SK-N-MC (cell line): ENCODE data around the gene PET100.

Experiments used
- EZH2 ChIP-seq: fragments of 200-600 bp; sonication (generic); IDR thresholded peaks from one replicate; pipeline ENCODE4 v1.6.1; 2017; ENCODE audit warnings: antibody characterized with exemption
- POLR2AphosphoS5 ChIP-seq: IDR thresholded peaks from 2 replicates; pipeline ENCODE4 v1.6.1; 2012; ENCODE audit warnings: mild to moderate bottlenecking, low read depth, low read length, borderline replicate concordance

GRCh38 chr19:7638802-7639465 is 9.3 kb downstream of the PET100 start:
- TF ChIP-seq EZH2: no peak
- no peak for TF ChIP-seq POLR2AphosphoS5
